Naive thymus-derived CD4-positive, alpha-beta T cell (primary cell): ENCODE measurements around the gene LRBA. TPM values are rescaled to one million over a fixed set of nuclear protein-coding genes. Genes with fewer than 3 reads are reported as not detected.
A peak's percentile ranks its signal among the peaks of the same experiment; 100 is the strongest.
"Not testable (repeated sequence)": the region's sequence is repeated elsewhere in the genome, so short reads cannot be mapped to it uniquely, and the experiment has no call there.

ENCODE experiments used
- ATAC-seq: fragments of 150-1000 bp; cut with Tn5 transposase; 2 replicates; pipeline ENCODE4 v1.10.0; 2021; ENCODE audit warnings: mild to moderate bottlenecking, moderate library complexity
- CTCF ChIA-PET: fragments of 350-600 bp; sonication (Branson Sonifier 250); formaldehyde crosslinking; loops from one replicate; lab custom pipeline; 2021; ENCODE audit warnings: antibody characterized with exemption; lab: Charles Lee
- POLR2A ChIA-PET: fragments of 350-600 bp; sonication (Branson Sonifier 250); formaldehyde crosslinking; loops from one replicate; lab custom pipeline; 2021; ENCODE audit warnings: antibody characterized with exemption, inconsistent platforms; lab: Charles Lee
- DNase-seq, 9 donors: peaks; one replicate each; pipeline versions ENCODE4 v3.0.0 to v3.0.0-alpha.2; 2020 to 2022; ENCODE audit warnings: mixed read lengths in 1 of 9
- H3K27ac ChIP-seq: one replicate; pipeline ENCODE4 v1.7.0; 2013; ENCODE audit warnings: mild to moderate bottlenecking, low read depth, low read length, moderate library complexity
- H3K27me3 ChIP-seq, 2 donors: one replicate each; pipeline ENCODE4 v1.7.0; 2013; ENCODE audit warnings: low read length in 2 of 2, mild to moderate bottlenecking in 2 of 2, moderate library complexity in 2 of 2; ENCODE audit not compliant: control insufficient read depth in 2 of 2, insufficient read depth in 2 of 2
- H3K36me3 ChIP-seq, 3 experiments: 1 replicate in 2 of 3; 2 replicates in 1 of 3; pipeline ENCODE4 v1.7.0; 2013; ENCODE audit warnings: low read length in 3 of 3, mild to moderate bottlenecking in 3 of 3, moderate library complexity in 1 of 3; ENCODE audit not compliant: insufficient read depth in 3 of 3, control insufficient read depth in 2 of 3
- H3K4me1 ChIP-seq, 2 donors: one replicate each; pipeline ENCODE4 v1.7.0; 2013; ENCODE audit warnings: low read length in 2 of 2, mild to moderate bottlenecking in 2 of 2, moderate library complexity in 1 of 2; ENCODE audit not compliant: control insufficient read depth in 2 of 2, insufficient read depth in 2 of 2
- H3K4me3 ChIP-seq: 2 replicates; pipeline ENCODE4 v1.7.0; 2013; ENCODE audit warnings: mild to moderate bottlenecking, low read length
- H3K9me3 ChIP-seq, 3 experiments: 1 replicate in 2 of 3; 2 replicates in 1 of 3; pipeline ENCODE4 v1.7.0; 2013; ENCODE audit warnings: low read length in 3 of 3; ENCODE audit not compliant: control insufficient read depth in 2 of 3
- H3K27ac Mint-ChIP-seq, 9 donors: one replicate each; pipeline ENCODE4 v1.8.0; 2020 to 2022; ENCODE audit warnings: mixed read lengths in 9 of 9, mild to moderate bottlenecking in 8 of 9, moderate library complexity in 5 of 9, inconsistent platforms in 2 of 9
- H3K27me3 Mint-ChIP-seq, 5 donors: one replicate each; pipeline ENCODE4 v1.8.0; 2021 to 2022; ENCODE audit warnings: mixed read lengths in 5 of 5, mild to moderate bottlenecking in 1 of 5
- H3K36me3 Mint-ChIP-seq, 5 donors: one replicate each; pipeline ENCODE4 v1.8.0; 2020 to 2022; ENCODE audit warnings: mixed read lengths in 5 of 5, mild to moderate bottlenecking in 3 of 5, inconsistent platforms in 1 of 5
- H3K4me1 Mint-ChIP-seq, 7 donors: one replicate each; pipeline ENCODE4 v1.8.0; 2020 to 2022; ENCODE audit warnings: mixed read lengths in 7 of 7, mild to moderate bottlenecking in 3 of 7, inconsistent platforms in 1 of 7
- H3K4me3 Mint-ChIP-seq, 10 donors: one replicate each; pipeline ENCODE4 v1.8.0; 2020 to 2022; ENCODE audit warnings: mild to moderate bottlenecking in 10 of 10, mixed read lengths in 10 of 10, moderate library complexity in 6 of 10, inconsistent platforms in 2 of 10
- H3K9me3 Mint-ChIP-seq, 11 donors: one replicate each; pipeline ENCODE4 v1.8.0; 2020 to 2022; ENCODE audit warnings: mixed read lengths in 11 of 11, mild to moderate bottlenecking in 4 of 11, inconsistent platforms in 1 of 11, moderate library complexity in 1 of 11
- intact Hi-C, 2 donors: fragments of 100-400 bp; cut with micrococcal nuclease; formaldehyde crosslinking; loops; one replicate each; pipeline ENCODE4 v1.15.1; 2023
- polyA plus RNA-seq, 2 donors: library from polyadenylated mRNA; unstranded; fragments of 300-500 nt; fragmentation: Illumina TruSeq; gene quantifications; one replicate each; pipeline ENCODE4 v1.2.3, GENCODE V29; 2021
- total RNA-seq, 6 experiments: library from RNA in 5 of 6; stranded (reverse) in 5 of 6; gene quantifications; 1 replicate in 5 of 6; 2 replicates in 1 of 6; pipeline ENCODE4 v1.2.3 and lab custom pipeline; 2021 to 2026

Gene LRBA
- total and polyA plus RNA-seq, 7 experiments from 2014 or later: 20.8 to 71.4 (median 58.4) TPM

DNA sequence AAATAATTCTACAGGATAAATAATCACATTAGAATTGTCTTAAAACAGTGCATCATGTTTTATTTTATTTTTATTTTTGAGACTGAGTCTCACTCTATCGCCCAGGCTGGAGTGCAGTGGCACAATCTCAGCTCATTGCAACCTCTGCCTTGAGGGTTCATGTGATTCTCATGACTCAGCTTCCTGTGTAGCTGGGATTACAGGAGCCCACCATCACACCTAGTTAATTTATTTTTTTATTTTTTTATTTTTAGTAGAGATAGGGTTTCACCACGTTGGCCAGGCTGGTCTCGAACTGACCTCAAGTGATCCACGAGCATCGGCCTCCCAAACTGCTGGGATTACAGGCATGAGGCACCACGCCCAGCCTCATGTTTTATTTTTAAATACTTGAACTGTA, 353.5 kb downstream of the LRBA start:
- H3K27ac Mint-ChIP-seq, H3K27me3 Mint-ChIP-seq, H3K9me3 ChIP-seq, H3K4me3 ChIP-seq, POLR2A ChIA-PET, DNase-seq, ATAC-seq, H3K36me3 ChIP-seq, H3K9me3 Mint-ChIP-seq, H3K27ac ChIP-seq, H3K4me1 ChIP-seq, H3K4me1 Mint-ChIP-seq, intact Hi-C loops, H3K4me3 Mint-ChIP-seq, H3K27me3 ChIP-seq: not testable (repeated sequence)
- CTCF ChIA-PET: interaction anchor here (0.6 kb wide), 1 partner anchor 1007 kb away, joined by 3 read pairs; no protein-coding TSS in a partner anchor
- H3K36me3 Mint-ChIP-seq: peaks cover 1 to 41% (median 32%) of the 10 kb centered on the region in 5 donors

DNA sequence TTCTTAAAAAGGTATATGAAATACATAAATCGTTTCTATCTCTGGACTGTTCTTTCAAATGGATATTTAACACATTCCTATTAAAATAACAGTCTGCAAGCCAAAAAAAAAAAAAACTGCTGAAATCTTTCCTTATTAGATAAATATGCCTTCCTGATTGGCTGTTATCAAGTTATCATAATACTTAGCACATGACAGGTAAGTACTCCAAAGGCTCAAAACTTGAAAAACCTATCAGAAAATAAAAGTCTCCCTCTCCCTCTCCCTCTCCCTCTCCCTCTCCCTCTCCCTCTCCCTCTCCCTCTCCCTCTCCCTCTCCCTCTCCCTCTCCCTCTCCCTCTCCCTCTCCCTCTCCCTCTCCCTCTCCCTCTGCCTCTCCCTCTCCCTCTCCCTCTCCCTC, 356.8 kb downstream of the LRBA start:
- H3K4me3 ChIP-seq, CTCF ChIA-PET, H3K27me3 ChIP-seq, H3K27ac Mint-ChIP-seq, H3K4me1 ChIP-seq, H3K4me1 Mint-ChIP-seq, H3K9me3 ChIP-seq, ATAC-seq, H3K27me3 Mint-ChIP-seq, H3K36me3 ChIP-seq, DNase-seq, H3K27ac ChIP-seq, H3K4me3 Mint-ChIP-seq, intact Hi-C loops, POLR2A ChIA-PET: not testable (repeated sequence)
- Mint-ChIP-seq H3K36me3 (peaks cover 8 to 38% (median 27%) of the 10 kb centered on the region in 5 donors), H3K9me3 (peaks cover 0 to 11% (median 2%) of the 10 kb centered on the region in 11 donors)

GRCh38 chr4:150656891-150657290, 358.2 kb downstream of the LRBA start:
- ChIA-PET POLR2A (no interaction called here), CTCF (no interaction called here)
- H3K9me3 Mint-ChIP-seq: peaks cover 0 to 11% (median 2%) of the 10 kb centered on the region in 11 donors
- no peaks in the 10 kb centered on the region for H3K4me1 Mint-ChIP-seq
- Histone ChIP-seq H3K4me3 (no peak overlapping the region), H3K4me1 (no peaks in the 10 kb centered on the region), H3K9me3 (peaks cover 0 to 4% (median 0%) of the 10 kb centered on the region in 3 experiments), H3K27ac (no peak overlapping the region), H3K27me3 (no peaks in the 10 kb centered on the region), H3K36me3 (no peaks in the 10 kb centered on the region)
- peak; percentile 51 for ATAC-seq
- intact Hi-C loops: no loop called here
- peaks cover 6 to 32% (median 17%) of the 10 kb centered on the region in 5 donors for H3K36me3 Mint-ChIP-seq
- no peak overlapping the region for H3K27ac Mint-ChIP-seq
- H3K27me3 Mint-ChIP-seq: no peaks in the 10 kb centered on the region
- no peak overlapping the region for H3K4me3 Mint-ChIP-seq
- DNase-seq: no peak

- POLR2A ChIA-PET: no interaction called here
- Histone ChIP-seq H3K36me3 (no peaks in the 10 kb centered on the region), H3K9me3 (no peaks in the 10 kb centered on the region), H3K27me3 (no peaks in the 10 kb centered on the region), H3K4me1 (no peaks in the 10 kb centered on the region), H3K4me3 (no peak overlapping the region), H3K27ac (no peak overlapping the region)
- H3K4me1 Mint-ChIP-seq: peaks cover 0 to 6% (median 0%) of the 10 kb centered on the region in 7 donors
- no peak overlapping the region for H3K4me3 Mint-ChIP-seq
- H3K36me3 Mint-ChIP-seq: peaks cover 0 to 25% (median 11%) of the 10 kb centered on the region in 5 donors
- ATAC-seq (no peak), DNase-seq (no peak)
- CTCF ChIA-PET: no interaction called here
- intact Hi-C loops: no loop called here
- no peaks in the 10 kb centered on the region for H3K27me3 Mint-ChIP-seq
- no peak overlapping the region for H3K27ac Mint-ChIP-seq
- H3K9me3 Mint-ChIP-seq: peaks cover 0 to under 1% (median 0%) of the 10 kb centered on the region in 11 donors
Measured at GRCh38 chr4:150650751-150651150, 364.3 kb downstream of the LRBA start.

DNA sequence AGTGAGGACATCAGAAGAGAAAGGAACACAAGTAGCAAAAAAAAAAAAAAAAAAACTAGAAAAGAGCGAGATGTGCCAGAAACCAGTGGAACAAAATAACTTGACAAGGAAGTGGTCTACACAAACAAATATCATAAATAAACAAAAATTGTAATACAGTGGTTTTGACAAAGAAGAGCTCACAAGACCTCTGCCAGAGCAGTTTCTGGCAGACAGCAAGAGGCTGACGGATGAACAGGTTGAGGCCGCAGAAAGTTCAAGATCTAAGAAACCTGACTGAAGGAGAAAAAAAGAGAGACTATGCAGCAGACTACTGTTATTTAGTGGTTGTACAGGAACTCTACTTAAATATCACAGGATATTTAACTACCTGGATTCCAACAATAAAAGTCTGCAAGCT, 367.0 kb downstream of the LRBA start:
- H3K9me3 ChIP-seq: no peaks in the 10 kb centered on the region
- H3K4me3 Mint-ChIP-seq: no peak overlapping the region
- no peaks in the 10 kb centered on the region for H3K4me1 ChIP-seq
- no peak overlapping the region for H3K27ac Mint-ChIP-seq
- no peaks in the 10 kb centered on the region for H3K27me3 Mint-ChIP-seq
- H3K36me3 ChIP-seq: no peaks in the 10 kb centered on the region
- no peaks in the 10 kb centered on the region for H3K27me3 ChIP-seq
- no peak for ATAC-seq
- H3K36me3 Mint-ChIP-seq: peaks cover 0 to 22% (median 10%) of the 10 kb centered on the region in 5 donors
- no peak for DNase-seq
- ChIA-PET POLR2A (no interaction called here), CTCF (no interaction called here)
- no peak overlapping the region for H3K4me3 ChIP-seq
- H3K9me3 Mint-ChIP-seq: no peaks in the 10 kb centered on the region
- intact Hi-C loops: no loop called here
- H3K4me1 Mint-ChIP-seq: peaks cover 0 to 6% (median 0%) of the 10 kb centered on the region in 7 donors
- no peak overlapping the region for H3K27ac ChIP-seq

DNA sequence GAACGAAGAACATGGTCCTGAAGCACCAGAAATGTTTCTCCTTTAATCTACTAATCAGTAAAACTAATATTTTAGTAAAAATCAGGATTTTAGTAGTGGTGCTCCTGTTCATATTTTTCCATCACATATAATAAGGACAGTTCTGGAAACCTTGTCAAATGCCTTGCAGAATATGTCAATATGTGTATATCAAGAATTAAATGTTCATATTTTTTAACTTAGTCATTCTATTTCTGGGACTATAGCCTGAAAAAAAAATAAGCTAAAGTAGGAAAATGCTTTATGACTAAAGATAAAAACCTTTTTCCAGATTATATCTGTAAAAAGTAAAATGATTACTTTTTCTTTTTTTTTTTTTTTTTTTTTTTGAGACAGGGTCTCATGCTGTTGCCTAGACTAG, 368.1 kb downstream of the LRBA start:
- H3K9me3 ChIP-seq: no peaks in the 10 kb centered on the region
- peaks cover 0 to 21% (median 13%) of the 10 kb centered on the region in 5 donors for H3K36me3 Mint-ChIP-seq
- no peaks in the 10 kb centered on the region for H3K4me1 ChIP-seq
- no peak overlapping the region for H3K4me3 Mint-ChIP-seq
- POLR2A ChIA-PET: no interaction called here
- intact Hi-C loops: no loop called here
- no peak overlapping the region for H3K27ac ChIP-seq
- ATAC-seq (no peak), DNase-seq (no peak)
- peaks cover 0 to 6% (median 0%) of the 10 kb centered on the region in 7 donors for H3K4me1 Mint-ChIP-seq
- CTCF ChIA-PET: no interaction called here
- no peak overlapping the region for H3K4me3 ChIP-seq
- H3K27me3 ChIP-seq: no peaks in the 10 kb centered on the region
- H3K9me3 Mint-ChIP-seq: no peaks in the 10 kb centered on the region
- no peaks in the 10 kb centered on the region for H3K27me3 Mint-ChIP-seq
- no peak overlapping the region for H3K27ac Mint-ChIP-seq
- no peaks in the 10 kb centered on the region for H3K36me3 ChIP-seq

- H3K36me3 Mint-ChIP-seq: peaks cover 0 to 44% (median 35%) of the 10 kb centered on the region in 5 donors
- no peaks in the 10 kb centered on the region for H3K4me1 ChIP-seq
- CTCF ChIA-PET: no interaction called here
- no peaks in the 10 kb centered on the region for H3K27me3 ChIP-seq
- no peak overlapping the region for H3K27ac ChIP-seq
- no peaks in the 10 kb centered on the region for H3K36me3 ChIP-seq
- DNase-seq: no peak
- H3K27ac Mint-ChIP-seq: no peak overlapping the region
- peaks cover 0 to 13% (median 5%) of the 10 kb centered on the region in 11 donors for H3K9me3 Mint-ChIP-seq
- H3K4me1 Mint-ChIP-seq: no peaks in the 10 kb centered on the region
- ATAC-seq: no peak
- POLR2A ChIA-PET: no interaction called here
- no peaks in the 10 kb centered on the region for H3K27me3 Mint-ChIP-seq
- H3K9me3 ChIP-seq: no peaks in the 10 kb centered on the region
- no peak overlapping the region for H3K4me3 Mint-ChIP-seq
- intact Hi-C loops: no loop called here
- no peak overlapping the region for H3K4me3 ChIP-seq
Measured at GRCh38 chr4:150641612-150642011, 373.5 kb downstream of the LRBA start.
